ENCODE results near the gene DENND1A.

GRCh38 chr9:123724211-123724796 is 205.6 kb downstream of the DENND1A start:
- TF ChIP-seq CTCF (IDR thresholded peaks at IDR 0.05) (no peak), POLR2A (IDR thresholded peaks at IDR 0.05) (no peak), POLR2AphosphoS5 (IDR thresholded peaks at IDR 0.05) (no peak), EP300 (IDR thresholded peaks at IDR 0.05) (no peak)
